Left ventricle myocardium inferior (tissue), 1 donor: Measurements from ENCODE around the gene GAS2L3. TPM values are rescaled to one million over a fixed set of nuclear protein-coding genes. Genes with fewer than 3 reads are reported as not detected.
A peak's percentile ranks its signal among the peaks of the same experiment; 100 is the strongest.
"Not testable (repeated sequence)": the region's sequence is repeated elsewhere in the genome, so short reads cannot be mapped to it uniquely, and the experiment has no call there.

Experiments
- DNase-seq: peaks from one replicate; pipeline ENCODE4 v3.0.0-alpha.2; 2020
- H3K27ac ChIP-seq: fragments of 200-600 bp; replicated peaks from 2 replicates; pipeline ENCODE4 v1.8.0; 2021
- H3K27me3 ChIP-seq: fragments of 200-600 bp; 2 replicates; pipeline ENCODE4 v1.8.0; 2021; ENCODE audit warnings: low read depth
- H3K36me3 ChIP-seq: fragments of 200-600 bp; 2 replicates; pipeline ENCODE4 v1.8.0; 2021
- H3K4me1 ChIP-seq: fragments of 200-600 bp; 2 replicates; pipeline ENCODE4 v1.8.0; 2021
- H3K4me3 ChIP-seq: fragments of 200-600 bp; 2 replicates; pipeline ENCODE4 v1.8.0; 2021; ENCODE audit warnings: mild to moderate bottlenecking, moderate library complexity
- H3K9me3 ChIP-seq: fragments of 200-600 bp; replicated peaks from 2 replicates; pipeline ENCODE4 v1.8.0; 2021
- intact Hi-C: fragments of 100-400 bp; cut with micrococcal nuclease; formaldehyde crosslinking; loops from one replicate; pipeline ENCODE4 v1.11.0; 2022
- total RNA-seq: library from RNA; stranded (reverse); fragmentation: NEBNext Ultra II Directional; extraction: Animal tissue kit (Norgen Biotek cat#: 25700); gene quantifications from one replicate; pipeline ENCODE4 v1.2.1, GENCODE V29; 2021
- TF ChIP-seq, protein P1 (sequence below): fragments of 200-600 bp; IDR thresholded peaks from 2 replicates; pipeline ENCODE4 v1.8.0; 2021; ENCODE audit warnings: antibody characterized with exemption, mild to moderate bottlenecking, borderline replicate concordance
- donor health status: DM: no; HTN: yes; CAD: no; lungs with severe emphysema.

The GAS2L3 gene
- total RNA-seq, 1 donor from 2014 or later, result 1.8 TPM

DNA sequence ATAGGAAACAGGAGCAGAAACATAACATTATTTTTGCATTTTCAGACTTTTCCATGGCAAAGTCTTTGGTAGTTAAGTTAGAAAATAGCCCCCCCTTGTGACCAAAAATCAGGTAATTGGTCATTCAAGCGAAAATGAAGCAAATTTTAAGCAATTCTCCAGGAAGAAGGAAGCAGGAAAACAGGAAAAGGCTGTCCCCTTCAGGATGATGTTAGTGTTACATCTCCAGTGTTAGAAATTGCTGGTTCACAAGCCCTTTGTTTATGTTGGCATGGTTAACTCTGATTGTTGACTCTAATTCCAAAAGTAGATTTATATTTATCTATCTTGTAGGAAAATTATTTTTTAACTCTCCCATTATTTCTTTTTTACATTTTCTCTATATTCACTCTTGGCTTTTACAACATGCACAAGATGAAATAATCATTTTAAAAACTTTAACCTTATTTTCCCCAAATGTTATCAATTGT is 18.8 kb upstream of the GAS2L3 start:
- H3K36me3 ChIP-seq, result no peaks in the 10 kb centered on the region

DNA sequence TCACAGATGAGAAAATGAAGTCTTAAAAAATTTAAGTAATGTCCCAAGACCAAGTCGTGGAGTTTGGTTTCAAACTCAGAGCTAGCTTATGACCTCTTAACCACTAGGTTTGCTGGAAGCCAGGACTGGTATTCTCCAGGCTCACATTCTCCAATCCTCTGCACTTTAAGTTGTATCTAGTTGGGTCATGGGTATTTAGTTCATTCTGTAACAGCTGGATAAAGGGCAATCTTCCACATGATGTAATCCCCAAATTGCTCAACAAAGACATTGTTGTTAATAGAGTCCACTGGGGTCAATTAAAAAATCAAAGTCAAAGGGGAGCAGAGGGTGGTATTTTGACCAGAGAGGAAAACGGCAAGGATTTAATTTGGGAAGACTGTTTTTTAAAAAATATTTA is 17.8 kb upstream of the GAS2L3 start:
- intact Hi-C loops, result loop anchor here (10.0 kb wide), 1 partner anchor 321 kb away; no protein-coding TSS in a partner anchor
- peak overlapping the region; percentile 43 for H3K27ac ChIP-seq

More for the DNA sequence above, 18.8 kb upstream of the GAS2L3 start:
- intact Hi-C loops, result loop anchor here (5.0 to 10.0 kb wide), 2 partner anchors 207 to 320 kb away; no protein-coding TSS in a partner anchor
- peaks cover 7% of the 10 kb centered on the region for H3K4me1 ChIP-seq
- no peak for DNase-seq
- H3K4me3 ChIP-seq, result no peak overlapping the region
- TF ChIP-seq, protein P1, sequence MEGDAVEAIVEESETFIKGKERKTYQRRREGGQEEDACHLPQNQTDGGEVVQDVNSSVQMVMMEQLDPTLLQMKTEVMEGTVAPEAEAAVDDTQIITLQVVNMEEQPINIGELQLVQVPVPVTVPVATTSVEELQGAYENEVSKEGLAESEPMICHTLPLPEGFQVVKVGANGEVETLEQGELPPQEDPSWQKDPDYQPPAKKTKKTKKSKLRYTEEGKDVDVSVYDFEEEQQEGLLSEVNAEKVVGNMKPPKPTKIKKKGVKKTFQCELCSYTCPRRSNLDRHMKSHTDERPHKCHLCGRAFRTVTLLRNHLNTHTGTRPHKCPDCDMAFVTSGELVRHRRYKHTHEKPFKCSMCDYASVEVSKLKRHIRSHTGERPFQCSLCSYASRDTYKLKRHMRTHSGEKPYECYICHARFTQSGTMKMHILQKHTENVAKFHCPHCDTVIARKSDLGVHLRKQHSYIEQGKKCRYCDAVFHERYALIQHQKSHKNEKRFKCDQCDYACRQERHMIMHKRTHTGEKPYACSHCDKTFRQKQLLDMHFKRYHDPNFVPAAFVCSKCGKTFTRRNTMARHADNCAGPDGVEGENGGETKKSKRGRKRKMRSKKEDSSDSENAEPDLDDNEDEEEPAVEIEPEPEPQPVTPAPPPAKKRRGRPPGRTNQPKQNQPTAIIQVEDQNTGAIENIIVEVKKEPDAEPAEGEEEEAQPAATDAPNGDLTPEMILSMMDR, result peak; percentile 86
- H3K27me3 ChIP-seq, result no peaks in the 10 kb centered on the region
- peak overlapping the region; percentile 43 for H3K27ac ChIP-seq
- no peaks in the 10 kb centered on the region for H3K9me3 ChIP-seq

DNA sequence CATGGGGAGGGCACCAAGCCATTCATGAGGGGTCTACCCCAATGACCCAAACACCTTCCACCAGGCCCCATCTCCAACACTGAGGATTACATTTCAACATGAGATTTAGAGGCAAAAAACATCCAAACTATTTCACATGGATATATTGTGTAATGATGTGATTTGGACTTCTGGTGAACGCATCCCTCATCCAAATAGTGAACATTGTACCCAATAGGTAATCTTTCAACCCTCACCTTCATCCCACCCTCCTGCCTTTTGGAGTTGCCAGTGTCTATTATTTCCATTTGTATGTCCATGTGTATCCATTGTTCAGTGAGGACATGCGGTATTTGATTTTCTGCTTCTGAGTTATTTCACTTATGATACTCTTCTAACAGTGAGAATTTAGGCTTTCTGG is 16.1 kb upstream of the GAS2L3 start:
- no peak overlapping the region for H3K4me3 ChIP-seq
- H3K9me3 ChIP-seq, result no peaks in the 10 kb centered on the region
- H3K4me1 ChIP-seq, result peaks cover 7% of the 10 kb centered on the region
- no peaks in the 10 kb centered on the region for H3K36me3 ChIP-seq
- no peak overlapping the region for H3K27ac ChIP-seq
- TF ChIP-seq, protein P1, result no peak
- DNase-seq, result no peak
- no peaks in the 10 kb centered on the region for H3K27me3 ChIP-seq
- intact Hi-C loops, result loop anchor here (10.0 kb wide), 1 partner anchor 323 kb away; no protein-coding TSS in a partner anchor

More for the DNA sequence above, 17.8 kb upstream of the GAS2L3 start:
- no peaks in the 10 kb centered on the region for H3K36me3 ChIP-seq
- H3K27me3 ChIP-seq, result no peaks in the 10 kb centered on the region
- no peak for DNase-seq
- TF ChIP-seq, protein P1, result no peak
- peaks cover 7% of the 10 kb centered on the region for H3K4me1 ChIP-seq
- H3K9me3 ChIP-seq, result no peaks in the 10 kb centered on the region
- no peak overlapping the region for H3K4me3 ChIP-seq

DNA sequence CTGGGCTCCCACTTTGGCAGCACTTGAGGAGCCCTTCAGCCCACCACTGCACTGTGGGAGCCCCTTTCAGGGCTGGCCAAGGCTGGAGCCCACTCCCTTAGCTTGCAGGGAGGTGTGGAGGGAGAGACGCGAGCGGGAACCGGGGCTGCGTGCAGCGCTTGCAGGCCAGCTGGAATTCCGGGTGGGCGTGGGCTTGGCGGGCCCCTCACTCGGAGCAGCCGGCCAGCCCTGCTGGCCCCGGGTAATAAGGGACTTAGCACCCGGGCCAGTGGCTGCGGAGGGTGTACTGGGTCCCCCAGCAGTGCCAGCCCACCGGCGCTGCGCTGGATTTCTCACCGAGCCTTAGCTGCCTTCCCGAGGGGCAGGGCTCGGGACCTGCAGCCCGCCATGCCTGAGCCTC is 14.2 kb upstream of the GAS2L3 start:
- not testable (repeated sequence) for H3K9me3 ChIP-seq, H3K36me3 ChIP-seq, H3K27ac ChIP-seq, H3K27me3 ChIP-seq, DNase-seq, H3K4me3 ChIP-seq
- H3K4me1 ChIP-seq, result peaks cover 15% of the 10 kb centered on the region
- intact Hi-C loops, result loop anchor here (10.0 kb wide), 1 partner anchor 324 kb away; no protein-coding TSS in a partner anchor

DNA sequence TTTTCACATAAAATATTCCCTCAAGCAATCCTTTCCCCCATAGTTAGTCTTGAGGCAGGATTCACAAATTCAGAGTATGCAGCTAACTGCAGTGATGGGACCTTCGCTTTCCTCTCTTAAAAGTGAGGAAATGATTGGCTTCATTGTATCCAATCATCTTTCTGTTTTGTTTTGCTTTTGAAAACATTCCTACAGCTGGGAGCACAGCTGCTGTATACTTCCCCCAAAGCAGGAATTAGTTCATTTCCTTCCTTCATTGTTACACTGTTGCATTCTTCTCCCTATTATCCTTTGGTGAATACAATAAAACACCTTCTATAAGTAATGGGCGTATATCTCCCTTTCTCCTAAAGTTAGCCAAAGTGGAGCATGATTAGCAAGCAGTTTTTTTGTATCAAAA is 9.4 kb upstream of the GAS2L3 start:
- Histone ChIP-seq H3K36me3 (no peaks in the 10 kb centered on the region), H3K4me3 (no peak overlapping the region), H3K4me1 (peaks cover 17% of the 10 kb centered on the region), H3K27ac (peak overlapping the region; percentile 50), H3K9me3 (no peaks in the 10 kb centered on the region), H3K27me3 (no peaks in the 10 kb centered on the region)
- TF ChIP-seq, protein P1, result no peak
- intact Hi-C loops, result no loop called here
- no peak for DNase-seq

DNA sequence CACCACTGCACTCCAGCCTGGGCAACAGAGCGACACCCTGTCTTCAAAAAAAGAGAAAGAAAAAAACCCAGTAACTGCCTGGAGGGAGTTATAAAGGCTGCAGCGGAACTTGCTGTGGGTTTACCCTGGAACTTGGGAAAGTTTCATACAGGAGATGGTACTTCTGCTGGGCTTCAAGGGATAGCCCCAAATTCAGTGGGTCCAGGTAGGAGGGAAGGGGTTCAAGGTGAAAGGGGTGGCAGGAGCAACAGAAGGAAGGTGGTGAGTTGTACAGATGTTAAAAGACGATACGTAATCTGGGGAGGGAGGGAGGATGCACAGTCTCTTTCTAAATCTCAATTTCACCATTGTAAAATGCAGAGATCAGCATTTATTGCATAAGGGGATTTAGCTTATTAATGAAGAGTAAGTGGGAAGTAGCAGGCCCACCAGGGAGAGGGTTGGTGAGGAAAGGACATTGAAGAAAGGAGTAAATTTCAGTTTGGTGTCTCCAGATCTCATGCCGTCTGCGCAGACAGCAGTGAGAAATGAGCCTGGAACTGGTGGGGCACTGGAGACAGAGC is 8.5 kb upstream of the GAS2L3 start:
- peak overlapping the region; percentile 50 for H3K27ac ChIP-seq
- H3K9me3 ChIP-seq, result no peaks in the 10 kb centered on the region
- intact Hi-C loops, result no loop called here
- no peak overlapping the region for H3K4me3 ChIP-seq
- no peak for DNase-seq
- no peaks in the 10 kb centered on the region for H3K36me3 ChIP-seq
- peaks cover 17% of the 10 kb centered on the region for H3K4me1 ChIP-seq
- TF ChIP-seq, protein P1, result no peak
- H3K27me3 ChIP-seq, result no peaks in the 10 kb centered on the region
